Measurements from ENCODE around the gene CRTAC1. TPM values are rescaled to one million over a fixed set of nuclear protein-coding genes. Genes with fewer than 3 reads are reported as not detected.

The CRTAC1 gene
- total and polyA plus RNA-seq, 4 donors: 0.14 to 0.33 (median 0.26) TPM

DNA sequence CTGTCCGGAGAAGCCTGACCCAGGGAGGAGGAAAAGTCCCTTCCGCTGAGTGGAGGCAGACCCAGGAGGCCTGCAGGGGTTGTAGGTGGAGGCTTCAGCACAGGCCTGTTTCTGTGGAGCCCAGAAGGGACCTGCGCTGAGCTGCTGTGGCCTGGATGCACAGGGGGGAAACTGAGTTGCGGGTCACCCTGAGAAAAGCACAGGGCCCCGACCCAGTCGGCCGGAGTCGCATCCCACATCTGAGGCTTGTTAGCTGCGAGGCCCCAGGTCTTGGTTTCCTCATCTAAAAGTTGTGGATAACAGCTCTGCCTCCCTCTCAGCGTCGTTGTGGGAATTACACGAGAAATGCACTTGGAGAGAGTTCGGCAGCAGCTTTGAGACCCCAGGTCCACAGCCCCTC is 104.4 kb downstream of the CRTAC1 start:
- WGBS: 90% methylated on average over 13 of the region's 13 CpGs
- Histone ChIP-seq H3K27me3 (ENCODE audit: control insufficient read depth in 4 of 4, insufficient read depth in 4 of 4, low read length in 3 of 4) (peaks cover 0 to 4% (median 0%) of the 10 kb centered on the region in 4 donors), H3K9ac (ENCODE audit: low read depth in 1 of 2, low read length in 2 of 2) (no peak overlapping the region), H3K36me3 (ENCODE audit: control insufficient read depth in 4 of 4, insufficient read depth in 3 of 4, low read depth in 1 of 4, low read length in 3 of 4) (no peaks in the 10 kb centered on the region), H3K4me3 (ENCODE audit: low read depth in 1 of 3, low read length in 3 of 3) (no peak overlapping the region), H3K9me3 (ENCODE audit: control insufficient read depth in 4 of 4, low read length in 3 of 4) (no peaks in the 10 kb centered on the region), H3K4me1 (ENCODE audit: control insufficient read depth in 4 of 4, insufficient read depth in 4 of 4, low read length in 3 of 4) (peaks cover 0 to 3% (median 0%) of the 10 kb centered on the region in 4 donors), H3K27ac (ENCODE audit: low read depth in 1 of 2, low read length in 2 of 2) (no peak overlapping the region)
- TF ChIP-seq YY1 (IDR thresholded peaks at IDR 0.05) (no peak), TAF1 (conservative IDR thresholded peaks at IDR 0.05) (no peak), JUND (IDR thresholded peaks at IDR 0.05) (no peak), GABPA (IDR thresholded peaks at IDR 0.05 in 1 of 2, conservative IDR thresholded peaks at IDR 0.05 in 1 of 2) (no peak), FOXA2 (IDR thresholded peaks at IDR 0.05) (no peak), FOXA1 (IDR thresholded peaks at IDR 0.05) (no peak), RAD21 (IDR thresholded peaks at IDR 0.05) (no peak)
- TF ChIP-seq, protein P1, sequence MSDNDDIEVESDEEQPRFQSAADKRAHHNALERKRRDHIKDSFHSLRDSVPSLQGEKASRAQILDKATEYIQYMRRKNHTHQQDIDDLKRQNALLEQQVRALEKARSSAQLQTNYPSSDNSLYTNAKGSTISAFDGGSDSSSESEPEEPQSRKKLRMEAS (IDR thresholded peaks at IDR 0.05): no peak
- DNase-seq (ENCODE audit: low spot score): no peak

GRCh38 chr10:97925308-97925938 is 105.0 kb downstream of the CRTAC1 start:
- 86% methylated on average over 11 of the region's 11 CpGs for WGBS
- no peaks in the 10 kb centered on the region for H3K9me3 ChIP-seq (ENCODE audit: control insufficient read depth in 4 of 4, low read length in 3 of 4)

DNA sequence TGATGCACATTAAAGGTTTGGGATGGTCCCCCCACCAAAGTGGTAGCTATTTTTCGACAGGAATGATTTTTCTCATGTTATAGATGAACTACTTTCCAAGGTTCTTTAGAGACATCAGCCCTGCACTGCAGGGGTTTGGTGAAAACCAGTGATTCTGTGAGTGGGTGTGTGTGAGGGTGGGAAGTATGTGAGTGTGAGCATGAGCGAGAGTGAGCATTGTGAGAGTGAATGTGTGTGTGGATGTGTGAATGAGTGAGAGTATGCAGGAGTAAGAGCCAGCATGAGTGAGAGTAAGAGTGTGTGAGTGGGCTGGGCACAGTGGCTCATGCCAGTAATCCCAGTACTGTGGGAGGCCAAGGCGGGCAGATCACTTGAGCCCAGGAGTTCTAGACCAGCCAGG is 105.7 kb downstream of the CRTAC1 start:
- peaks cover 0 to 3% (median 0%) of the 10 kb centered on the region in 4 donors for H3K4me1 ChIP-seq (ENCODE audit: control insufficient read depth in 4 of 4, insufficient read depth in 4 of 4, low read length in 3 of 4)
- 67% methylated on average over 3 of the region's 3 CpGs for WGBS
- H3K27ac ChIP-seq (ENCODE audit: low read depth in 1 of 2, low read length in 2 of 2): no peak overlapping the region
- DNase-seq (ENCODE audit: low spot score): no peak
- no peak overlapping the region for H3K4me3 ChIP-seq (ENCODE audit: low read depth in 1 of 3, low read length in 3 of 3)
- H3K27me3 ChIP-seq (ENCODE audit: control insufficient read depth in 4 of 4, insufficient read depth in 4 of 4, low read length in 3 of 4): peaks cover 0 to 4% (median 0%) of the 10 kb centered on the region in 4 donors
- no peaks in the 10 kb centered on the region for H3K36me3 ChIP-seq (ENCODE audit: control insufficient read depth in 4 of 4, insufficient read depth in 3 of 4, low read depth in 1 of 4, low read length in 3 of 4)
- H3K9me3 ChIP-seq (ENCODE audit: control insufficient read depth in 4 of 4, low read length in 3 of 4): no peaks in the 10 kb centered on the region
- H3K9ac ChIP-seq (ENCODE audit: low read depth in 1 of 2, low read length in 2 of 2): no peak overlapping the region
- TF ChIP-seq HNF4A (conservative IDR thresholded peaks at IDR 0.05) (no peak), CTCF (IDR thresholded peaks at IDR 0.05; ENCODE audit: low read depth, low read length, missing input control) (no peak), FOXA2 (IDR thresholded peaks at IDR 0.05) (no peak), RAD21 (IDR thresholded peaks at IDR 0.05) (no peak), NR2F2 (IDR thresholded peaks at IDR 0.05) (no peak), TAF1 (conservative IDR thresholded peaks at IDR 0.05) (no peak), JUND (IDR thresholded peaks at IDR 0.05) (no peak), SP1 (IDR thresholded peaks at IDR 0.05) (no peak), FOXA1 (IDR thresholded peaks at IDR 0.05) (no peak), ATF3 (IDR thresholded peaks at IDR 0.05) (no peak), EGR1 (IDR thresholded peaks at IDR 0.05; ENCODE audit: low read depth in 2 of 2) (no peak), YY1 (IDR thresholded peaks at IDR 0.05) (no peak), RXRA (IDR thresholded peaks at IDR 0.05) (no peak), HNF4G (IDR thresholded peaks at IDR 0.05) (no peak), GABPA (IDR thresholded peaks at IDR 0.05 in 1 of 2, conservative IDR thresholded peaks at IDR 0.05 in 1 of 2) (no peak)
- TF ChIP-seq, protein P2, sequence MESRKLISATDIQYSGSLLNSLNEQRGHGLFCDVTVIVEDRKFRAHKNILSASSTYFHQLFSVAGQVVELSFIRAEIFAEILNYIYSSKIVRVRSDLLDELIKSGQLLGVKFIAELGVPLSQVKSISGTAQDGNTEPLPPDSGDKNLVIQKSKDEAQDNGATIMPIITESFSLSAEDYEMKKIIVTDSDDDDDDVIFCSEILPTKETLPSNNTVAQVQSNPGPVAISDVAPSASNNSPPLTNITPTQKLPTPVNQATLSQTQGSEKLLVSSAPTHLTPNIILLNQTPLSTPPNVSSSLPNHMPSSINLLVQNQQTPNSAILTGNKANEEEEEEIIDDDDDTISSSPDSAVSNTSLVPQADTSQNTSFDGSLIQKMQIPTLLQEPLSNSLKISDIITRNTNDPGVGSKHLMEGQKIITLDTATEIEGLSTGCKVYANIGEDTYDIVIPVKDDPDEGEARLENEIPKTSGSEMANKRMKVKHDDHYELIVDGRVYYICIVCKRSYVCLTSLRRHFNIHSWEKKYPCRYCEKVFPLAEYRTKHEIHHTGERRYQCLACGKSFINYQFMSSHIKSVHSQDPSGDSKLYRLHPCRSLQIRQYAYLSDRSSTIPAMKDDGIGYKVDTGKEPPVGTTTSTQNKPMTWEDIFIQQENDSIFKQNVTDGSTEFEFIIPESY (IDR thresholded peaks at IDR 0.05): no peak
- TF ChIP-seq, protein P3, sequence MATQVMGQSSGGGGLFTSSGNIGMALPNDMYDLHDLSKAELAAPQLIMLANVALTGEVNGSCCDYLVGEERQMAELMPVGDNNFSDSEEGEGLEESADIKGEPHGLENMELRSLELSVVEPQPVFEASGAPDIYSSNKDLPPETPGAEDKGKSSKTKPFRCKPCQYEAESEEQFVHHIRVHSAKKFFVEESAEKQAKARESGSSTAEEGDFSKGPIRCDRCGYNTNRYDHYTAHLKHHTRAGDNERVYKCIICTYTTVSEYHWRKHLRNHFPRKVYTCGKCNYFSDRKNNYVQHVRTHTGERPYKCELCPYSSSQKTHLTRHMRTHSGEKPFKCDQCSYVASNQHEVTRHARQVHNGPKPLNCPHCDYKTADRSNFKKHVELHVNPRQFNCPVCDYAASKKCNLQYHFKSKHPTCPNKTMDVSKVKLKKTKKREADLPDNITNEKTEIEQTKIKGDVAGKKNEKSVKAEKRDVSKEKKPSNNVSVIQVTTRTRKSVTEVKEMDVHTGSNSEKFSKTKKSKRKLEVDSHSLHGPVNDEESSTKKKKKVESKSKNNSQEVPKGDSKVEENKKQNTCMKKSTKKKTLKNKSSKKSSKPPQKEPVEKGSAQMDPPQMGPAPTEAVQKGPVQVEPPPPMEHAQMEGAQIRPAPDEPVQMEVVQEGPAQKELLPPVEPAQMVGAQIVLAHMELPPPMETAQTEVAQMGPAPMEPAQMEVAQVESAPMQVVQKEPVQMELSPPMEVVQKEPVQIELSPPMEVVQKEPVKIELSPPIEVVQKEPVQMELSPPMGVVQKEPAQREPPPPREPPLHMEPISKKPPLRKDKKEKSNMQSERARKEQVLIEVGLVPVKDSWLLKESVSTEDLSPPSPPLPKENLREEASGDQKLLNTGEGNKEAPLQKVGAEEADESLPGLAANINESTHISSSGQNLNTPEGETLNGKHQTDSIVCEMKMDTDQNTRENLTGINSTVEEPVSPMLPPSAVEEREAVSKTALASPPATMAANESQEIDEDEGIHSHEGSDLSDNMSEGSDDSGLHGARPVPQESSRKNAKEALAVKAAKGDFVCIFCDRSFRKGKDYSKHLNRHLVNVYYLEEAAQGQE (IDR thresholded peaks at IDR 0.05): no peak
- TF ChIP-seq, protein P1 (IDR thresholded peaks at IDR 0.05): no peak

More at GRCh38 chr10:97925308-97925938, 105.0 kb downstream of the CRTAC1 start:
- H3K4me3 ChIP-seq (ENCODE audit: low read depth in 1 of 3, low read length in 3 of 3): no peak overlapping the region
- H3K36me3 ChIP-seq (ENCODE audit: control insufficient read depth in 4 of 4, insufficient read depth in 3 of 4, low read depth in 1 of 4, low read length in 3 of 4): no peaks in the 10 kb centered on the region
- H3K4me1 ChIP-seq (ENCODE audit: control insufficient read depth in 4 of 4, insufficient read depth in 4 of 4, low read length in 3 of 4): peaks cover 0 to 3% (median 0%) of the 10 kb centered on the region in 4 donors
- H3K9ac ChIP-seq (ENCODE audit: low read depth in 1 of 2, low read length in 2 of 2): no peak overlapping the region
- TF ChIP-seq YY1 (IDR thresholded peaks at IDR 0.05) (no peak), FOXA1 (IDR thresholded peaks at IDR 0.05) (no peak), RAD21 (IDR thresholded peaks at IDR 0.05) (no peak)
- DNase-seq (ENCODE audit: low spot score): no peak
- no peak overlapping the region for H3K27ac ChIP-seq (ENCODE audit: low read depth in 1 of 2, low read length in 2 of 2)
- H3K27me3 ChIP-seq (ENCODE audit: control insufficient read depth in 4 of 4, insufficient read depth in 4 of 4, low read length in 3 of 4): peaks cover 0 to 4% (median 0%) of the 10 kb centered on the region in 4 donors

All from liver (tissue), 9 donors.